Right lung (tissue), 10 donors: ENCODE results near the gene GPR83. TPM values are rescaled to one million over a fixed set of nuclear protein-coding genes. Genes with fewer than 3 reads are reported as not detected.
"Not testable (repeated sequence)": the region's sequence is repeated elsewhere in the genome, so short reads cannot be mapped to it uniquely, and the experiment has no call there.

Experiments
- DNase-seq, 2 donors: peaks; one replicate each; pipeline ENCODE4 v3.0.0-alpha.2; 2013
- long read RNA-seq, 8 donors: transcript quantifications; one replicate each; lab custom pipeline, GENCODE V29; 2026
- polyA plus RNA-seq, 5 donors: library from polyadenylated mRNA; unstranded; fragments of 120-200 nt; gene quantifications; one replicate each; pipeline versions ENCODE4 v1.2.1 to v1.2.3, GENCODE V29; 2013; ENCODE audit warnings: inconsistent platforms in 1 of 5, low replicate concordance in 1 of 5; ENCODE audit not compliant: insufficient read length in 5 of 5, insufficient read depth in 1 of 5

GPR83 gene
- polyA plus RNA-seq, result under 1 TPM; 0.21 to 0.52 (median 0.26) TPM
- long read RNA-seq, donor 1, full-length matches to known transcripts, result 2 of 2 reads
- long read RNA-seq, donor 1, partial matches to known transcripts, result 0 of 2 reads
- long read RNA-seq, donor 1, other reads (novel, unspliced or antisense), result 0 of 2 reads
- long read RNA-seq, donor 2, result 0 reads
- long read RNA-seq, donor 3, result 0 reads
- long read RNA-seq, donor 4, result 0 reads
- long read RNA-seq, donor 5, result 0 reads
- long read RNA-seq, donor 6, result 0 reads
- long read RNA-seq, donor 7, result 0 reads
- long read RNA-seq, donor 8, result 0 reads

- DNase-seq, result peak; percentile 25 to 34
These were observed at the start of gene GPR83 for GRCh38 chr11:94400839-94401772. GPR83 (minus strand) TSS chr11:94401419; CDS start chr11:94401247, 172 bp downstream.

- DNase-seq, result no peak
These were observed 48.8 kb upstream of the GPR83 start for GRCh38 chr11:94450048-94450447.

GRCh38 chr11:94449437-94449836 lies 48.2 kb upstream of the GPR83 start:
- DNase-seq, result no peak

DNA sequence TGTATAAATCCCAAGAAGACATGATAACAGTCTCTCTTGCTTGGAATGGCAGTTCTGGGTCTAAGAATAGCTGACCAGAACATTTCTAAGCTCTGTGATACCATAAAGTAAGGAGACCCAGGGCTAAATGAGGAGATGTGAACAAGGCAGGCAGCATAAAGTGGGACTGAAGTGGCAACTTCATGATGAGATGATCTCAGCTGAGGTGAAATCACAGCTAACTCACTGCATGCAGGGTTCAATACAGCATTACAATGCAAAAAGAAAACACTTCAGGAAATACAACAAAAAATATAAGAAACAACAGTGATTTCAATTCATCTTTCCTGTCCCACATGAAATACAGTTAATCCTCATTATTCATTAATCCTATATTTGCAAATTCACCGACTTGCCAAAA lies 47.8 kb upstream of the GPR83 start:
- DNase-seq, result no peak

- DNase-seq, result no peak
These were observed 45.9 kb upstream of the GPR83 start for GRCh38 chr11:94447149-94447548.

DNA sequence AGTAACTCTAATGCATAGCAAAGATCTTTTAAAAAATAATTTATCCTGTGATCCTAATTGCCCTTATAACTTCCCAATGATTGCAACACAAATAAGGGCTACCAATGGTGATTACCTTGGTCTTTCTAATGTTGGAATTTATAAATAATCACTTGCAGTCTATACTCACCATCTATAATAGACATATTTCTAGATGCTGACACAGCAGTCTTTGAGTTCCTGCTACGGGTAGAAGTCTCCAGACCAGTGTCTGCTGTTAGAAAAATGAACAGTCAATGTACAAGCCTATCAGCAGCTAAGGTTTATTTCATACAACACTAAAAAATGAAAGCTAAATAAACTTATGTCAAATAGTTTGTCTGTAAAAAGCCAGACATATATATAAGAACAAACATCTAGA lies 44.4 kb upstream of the GPR83 start:
- DNase-seq, result no peak

- DNase-seq, result no peak
These were observed 31.8 kb upstream of the GPR83 start for GRCh38 chr11:94433049-94433448.

- no peak for DNase-seq
These were observed 23.4 kb upstream of the GPR83 start for GRCh38 chr11:94424662-94425061.

- DNase-seq, result no peak
These were observed 22.8 kb upstream of the GPR83 start for GRCh38 chr11:94424011-94424410.

DNA sequence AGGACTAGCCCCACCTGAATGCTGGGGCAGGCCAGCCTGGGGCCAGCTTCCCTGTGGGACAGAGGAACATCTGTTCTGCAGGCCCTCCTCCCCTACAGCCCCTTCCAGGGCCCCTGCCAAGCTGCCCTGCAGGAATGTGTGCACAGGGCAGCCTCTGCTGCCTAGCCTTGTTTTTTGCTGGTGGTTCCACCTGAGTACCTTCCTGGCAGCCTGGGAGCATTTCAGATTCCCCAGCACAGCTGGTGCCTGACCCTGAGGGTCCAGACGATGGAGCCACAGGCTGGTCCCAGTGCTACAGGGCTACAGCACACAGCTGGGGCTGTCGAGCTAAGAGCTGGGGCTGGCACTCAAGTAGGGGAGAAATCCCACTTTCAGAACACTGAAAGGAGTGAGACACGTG lies 22.3 kb upstream of the GPR83 start:
- DNase-seq, result no peak

DNA sequence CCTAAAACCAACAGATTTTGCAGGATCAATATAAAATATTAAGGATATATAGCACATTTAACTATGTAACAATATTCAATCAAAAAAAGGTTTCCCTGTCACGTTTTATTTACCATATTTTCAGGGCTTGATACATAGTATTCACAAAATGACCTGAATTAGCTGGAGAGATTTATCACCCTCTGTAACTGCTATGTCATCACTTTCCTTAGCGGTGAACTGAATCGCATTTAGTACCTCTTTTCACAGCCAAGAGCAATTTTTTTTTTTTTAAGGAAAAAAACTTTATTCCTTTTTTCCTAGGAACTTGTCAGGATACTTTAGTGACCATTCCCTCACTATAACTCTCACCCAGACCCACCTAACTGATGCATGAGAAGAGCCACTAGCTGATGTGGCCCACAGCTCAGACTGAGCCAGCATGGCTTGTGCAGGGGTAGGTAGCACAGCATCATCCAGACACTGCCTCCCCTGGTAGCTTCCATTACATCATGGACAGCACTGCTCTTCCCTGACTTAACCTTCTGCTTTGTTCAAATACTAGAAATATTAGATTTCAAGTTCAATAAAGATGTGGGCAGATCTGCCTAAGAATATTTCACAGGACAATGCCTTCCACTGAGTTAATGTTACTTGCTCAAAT lies 17.0 kb upstream of the GPR83 start:
- no peak for DNase-seq

DNA sequence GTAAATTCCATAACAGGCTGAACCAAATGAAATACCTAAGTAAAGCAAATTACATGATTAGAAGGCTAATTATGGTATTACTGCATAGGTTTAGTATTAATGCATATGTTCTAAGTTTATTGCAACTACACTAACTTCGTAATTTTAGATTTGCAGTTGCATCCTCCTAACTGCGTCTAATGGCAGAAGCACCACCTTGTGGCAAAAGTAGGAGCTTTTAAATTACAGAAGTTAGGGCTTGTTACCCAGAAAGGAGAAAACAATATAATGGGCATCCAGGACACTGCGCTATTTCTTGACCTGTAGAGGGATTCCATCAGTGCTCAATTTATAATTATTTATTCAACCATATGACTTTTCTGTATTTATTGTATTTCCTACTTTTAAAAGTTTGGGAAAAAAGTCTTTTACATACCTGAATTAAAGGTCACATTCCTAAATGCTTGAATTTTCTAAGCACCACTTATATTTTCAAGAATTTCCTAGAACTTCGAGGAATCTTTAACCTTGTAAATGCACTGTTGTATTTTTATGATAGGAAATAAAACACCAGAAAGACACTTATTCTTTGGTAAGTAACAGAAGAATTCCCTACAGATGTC lies 16.3 kb upstream of the GPR83 start:
- DNase-seq, result peak; percentile 24 to 29

GRCh38 chr11:94405062-94405833 lies 4.0 kb upstream of the GPR83 start:
- no peak for DNase-seq

DNA sequence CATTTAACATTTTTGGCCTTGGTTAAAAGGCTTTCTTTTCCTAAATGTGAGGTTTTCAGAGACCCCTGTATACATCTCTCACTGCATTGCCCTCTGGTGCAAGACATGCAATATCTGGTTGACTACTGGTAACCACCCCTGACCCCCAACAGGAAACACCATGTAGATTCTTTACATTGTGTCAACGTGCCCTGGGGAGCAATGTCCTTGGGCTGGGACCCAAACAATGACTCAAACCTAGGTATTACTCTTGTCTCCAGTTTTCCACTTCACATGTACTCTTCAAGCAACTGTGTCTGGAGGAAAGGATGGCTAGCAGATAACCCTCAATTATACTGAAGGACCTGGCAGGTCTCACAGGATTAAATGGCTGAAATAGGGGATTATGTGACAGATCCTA lies 1.1 kb upstream of the GPR83 start:
- DNase-seq, result no peak

DNA sequence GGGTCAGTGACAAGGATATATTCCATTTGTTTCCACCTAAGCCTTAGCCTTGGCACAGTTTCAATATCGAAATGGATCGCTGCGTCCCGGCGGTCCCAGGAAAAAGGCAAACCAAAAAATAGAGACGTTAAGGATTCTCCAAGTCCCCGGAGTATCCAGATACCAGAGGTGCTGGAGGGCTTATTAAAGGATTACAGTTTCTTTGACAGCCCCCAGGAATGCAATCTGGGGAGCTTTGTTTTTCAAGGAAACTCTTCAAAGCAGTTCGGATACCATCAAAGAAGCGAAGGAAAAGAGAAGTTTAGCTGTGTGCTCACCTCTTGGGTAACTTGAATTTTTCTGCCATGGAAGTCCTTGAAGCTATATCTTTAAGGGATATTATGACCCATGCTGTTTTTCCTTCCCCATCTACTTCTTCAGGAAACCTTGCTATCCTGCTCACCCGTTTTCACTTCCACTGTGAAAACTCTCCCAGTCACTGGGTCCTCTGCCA lies 600 bp upstream of the GPR83 start:
- DNase-seq, result no peak

- no peak for DNase-seq
These were observed 771 bp downstream of the GPR83 start for GRCh38 chr11:94400457-94400838.

- DNase-seq, result no peak
These were observed 1.2 kb downstream of the GPR83 start for GRCh38 chr11:94400050-94400449.

DNA sequence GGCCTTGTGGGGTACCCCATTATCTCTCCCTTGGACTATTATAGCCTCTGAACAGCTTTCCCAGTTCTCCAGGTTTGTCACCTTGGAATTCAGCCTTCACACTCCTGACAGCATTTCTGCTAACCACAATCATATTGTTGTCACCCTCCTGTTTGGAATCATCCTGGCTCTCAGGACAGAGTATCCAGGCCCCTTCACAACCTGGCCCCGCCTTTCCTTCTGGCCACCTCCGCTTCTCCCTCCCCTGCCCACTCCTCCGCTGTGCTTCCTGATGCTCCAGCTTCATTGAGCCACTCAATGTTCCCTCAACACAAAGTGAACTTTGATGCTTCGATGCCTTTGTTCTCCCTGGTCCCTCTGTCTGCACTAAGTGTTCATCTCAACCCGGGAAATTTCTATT lies 3.1 kb downstream of the GPR83 start:
- DNase-seq, result no peak

DNA sequence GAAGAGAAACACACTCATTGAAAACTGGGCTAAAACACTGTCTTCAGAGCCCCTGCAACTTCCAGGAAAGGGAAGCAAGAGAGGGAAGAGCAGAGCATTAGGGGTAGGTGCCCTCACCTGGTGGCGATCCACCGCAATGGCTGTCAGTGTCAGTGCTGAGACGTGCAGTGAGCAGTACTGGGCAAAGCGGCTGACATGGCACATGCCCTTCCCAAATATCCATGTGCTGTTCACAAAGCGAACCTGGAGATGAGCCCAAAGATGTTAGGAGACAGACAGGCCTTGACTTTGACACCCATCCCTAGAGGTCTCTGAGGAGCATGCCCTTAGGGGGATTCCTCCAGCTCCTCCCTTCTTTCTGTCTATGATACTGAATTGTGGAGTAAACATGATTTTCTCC lies 4.9 kb downstream of the GPR83 start:
- no peak for DNase-seq

GRCh38 chr11:94391937-94392336 lies 9.3 kb downstream of the GPR83 start:
- DNase-seq, result not testable (repeated sequence)

DNA sequence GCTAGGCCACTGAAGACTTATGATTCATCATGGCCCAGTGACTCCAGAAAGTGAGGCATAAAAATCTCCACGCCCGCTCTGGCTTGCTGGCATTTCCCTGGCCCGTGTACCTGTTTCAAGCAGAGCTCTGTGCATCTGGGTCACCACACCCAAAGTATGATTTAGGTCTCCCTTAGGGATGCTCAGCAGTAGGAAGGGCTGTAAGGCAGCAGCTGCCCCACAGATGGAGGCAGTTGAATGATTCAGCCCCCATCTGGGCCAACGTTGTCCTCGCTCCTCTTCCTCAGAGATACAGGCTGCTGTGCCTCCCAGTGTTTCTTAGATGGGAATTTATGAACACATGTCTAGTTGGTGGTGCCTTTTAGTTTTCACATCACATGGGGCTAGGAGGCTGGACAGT lies 21.6 kb downstream of the GPR83 start:
- DNase-seq, result no peak
